GM18502 (cell line): ENCODE measurements around the gene TMEM82.
A peak's percentile ranks its signal among the peaks of the same experiment; 100 is the strongest.
"Not testable (repeated sequence)": the region's sequence is repeated elsewhere in the genome, so short reads cannot be mapped to it uniquely, and the experiment has no call there.

Experiments
- ATAC-seq: cut with Tn5 transposase; IDR thresholded peaks from one replicate; pipeline ENCODE4 v1.9.1; 2021; ENCODE audit warnings: mild to moderate bottlenecking; ENCODE audit not compliant: unreplicated experiment, poor library complexity

TMEM82 gene

DNA sequence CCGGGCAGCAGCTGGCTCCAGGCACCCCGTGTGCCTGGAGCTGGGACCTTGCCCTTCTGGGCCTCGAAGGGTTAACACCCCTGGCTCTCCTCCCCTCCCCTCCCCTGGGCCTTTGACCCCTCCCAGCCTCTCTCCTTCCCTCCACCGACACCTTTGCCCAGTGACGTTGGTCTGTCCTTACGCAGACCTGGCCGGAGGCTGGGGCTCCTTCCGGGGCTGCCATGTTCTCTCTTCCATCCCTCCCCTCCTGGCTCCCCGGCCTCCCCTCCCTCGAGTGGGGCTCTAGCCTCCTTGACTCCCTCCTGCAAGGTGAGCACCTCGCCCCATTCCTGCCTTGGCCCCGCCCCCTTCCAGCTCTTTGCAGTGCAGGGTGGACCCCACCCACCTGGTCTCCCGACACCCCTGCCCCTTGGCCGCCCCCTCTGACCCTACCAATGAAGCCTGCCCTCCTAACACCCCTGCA lies at the start of gene TMEM82:
Gene TMEM82 (plus strand): TSS at position 161 of the 463 bp plus-strand sequence. CDS start 61 bp downstream, at position 222.
- ATAC-seq, result no peak

DNA sequence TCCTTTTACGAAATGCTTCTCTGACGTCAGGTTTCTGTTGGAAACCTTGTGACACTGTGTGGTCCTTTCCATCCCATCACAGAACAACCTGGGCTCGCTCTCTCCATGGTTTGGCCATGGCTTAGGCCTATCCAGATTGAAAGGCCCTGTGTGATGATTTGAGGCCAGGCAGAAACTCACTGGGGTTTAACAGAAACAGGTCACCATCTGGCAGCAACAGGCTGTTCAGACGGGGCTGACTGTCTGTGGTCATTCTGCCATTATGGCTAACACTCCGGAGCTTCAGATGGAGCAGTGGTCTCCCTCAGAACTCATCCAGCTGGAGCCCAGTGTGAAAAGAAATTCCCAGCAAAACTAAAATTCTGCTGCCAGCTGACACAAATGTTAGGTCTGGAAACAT lies 48.9 kb upstream of the TMEM82 start:
- no peak for ATAC-seq

DNA sequence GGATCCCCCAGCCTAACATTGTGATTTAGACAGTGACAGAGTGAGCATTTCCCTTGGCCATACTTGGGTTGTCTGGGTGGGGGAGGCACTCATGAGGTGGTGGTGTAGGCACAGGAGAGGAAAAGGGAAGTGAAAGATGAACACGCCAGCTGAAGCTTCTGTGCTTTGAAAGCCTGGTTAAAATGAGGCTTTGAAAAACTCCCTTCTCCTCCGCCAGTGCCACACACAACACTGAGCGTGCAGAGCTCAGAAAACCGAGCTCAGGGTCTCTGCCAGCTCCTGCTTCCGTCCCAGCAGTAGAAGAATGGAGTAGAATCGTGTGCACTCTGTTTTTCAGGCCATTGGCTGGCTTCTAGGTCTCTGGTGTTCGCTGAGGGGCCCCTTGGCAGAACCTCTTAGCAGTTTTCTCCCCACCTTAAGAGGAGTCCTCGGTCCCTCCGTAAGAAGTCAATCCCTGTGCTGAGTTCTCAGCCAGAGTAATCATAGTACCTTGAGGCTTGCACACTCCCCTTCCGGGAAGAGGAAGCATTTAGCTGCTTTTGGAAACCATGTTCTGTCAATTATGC lies 45.3 kb upstream of the TMEM82 start:
- ATAC-seq, result peak; percentile 90

DNA sequence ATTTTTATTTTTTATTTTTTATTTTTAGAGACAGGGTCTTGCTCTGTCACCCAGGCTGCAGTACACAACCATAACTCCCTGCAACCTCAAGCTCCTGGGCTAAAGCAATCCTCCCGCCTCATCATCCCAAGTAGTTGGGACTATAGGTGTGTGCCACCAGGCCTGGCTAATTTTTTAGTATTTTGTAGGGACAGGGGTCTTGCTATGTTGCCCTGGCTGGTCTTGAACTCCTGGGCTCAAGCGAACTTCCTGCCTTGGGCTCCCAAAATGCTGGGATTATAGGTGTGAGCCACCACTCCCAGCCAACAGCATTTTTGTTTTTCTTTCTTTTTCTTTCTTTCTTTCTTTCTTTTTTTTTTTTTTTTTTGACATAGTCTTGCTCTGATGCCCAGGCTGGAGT lies 44.1 kb upstream of the TMEM82 start:
- ATAC-seq, result no peak

DNA sequence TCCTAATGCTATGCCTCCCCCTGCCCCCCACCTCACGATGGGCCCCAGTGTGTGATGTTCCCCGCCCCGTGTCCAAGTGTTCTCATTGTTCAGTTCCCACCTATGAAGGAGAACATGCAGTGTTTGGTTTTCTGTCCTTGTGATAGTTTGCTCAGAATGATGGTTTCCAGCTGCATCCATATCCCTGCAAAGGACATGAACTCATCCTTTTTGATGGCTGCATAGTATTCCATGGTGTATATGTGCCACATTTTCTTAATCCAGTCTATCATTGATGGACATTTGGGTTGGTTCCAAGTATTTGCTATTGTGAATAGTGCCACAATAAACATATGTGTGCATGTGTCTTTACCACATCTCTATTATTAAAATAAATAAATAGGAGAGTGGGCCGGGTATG lies 43.0 kb upstream of the TMEM82 start:
- not testable (repeated sequence) for ATAC-seq

DNA sequence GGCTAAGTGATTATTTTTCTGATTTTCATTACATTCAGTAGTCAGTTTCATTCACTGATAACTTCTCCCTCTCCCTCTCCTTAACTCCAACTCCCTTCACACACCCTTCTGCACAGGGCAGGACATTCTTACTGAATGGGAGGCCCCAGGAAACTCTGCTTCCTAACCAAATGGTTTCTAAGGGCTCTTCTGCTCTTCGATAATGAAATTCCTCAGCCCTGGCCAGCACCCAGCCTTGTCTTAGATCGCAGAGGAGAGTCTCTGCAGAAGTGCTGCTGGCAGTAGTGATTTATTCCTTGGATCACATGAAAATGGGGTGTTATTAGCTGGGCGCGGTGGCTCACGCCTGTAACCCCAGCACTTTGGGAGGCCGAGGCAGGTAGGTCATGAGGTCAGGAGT lies 41.8 kb upstream of the TMEM82 start:
- no peak for ATAC-seq

DNA sequence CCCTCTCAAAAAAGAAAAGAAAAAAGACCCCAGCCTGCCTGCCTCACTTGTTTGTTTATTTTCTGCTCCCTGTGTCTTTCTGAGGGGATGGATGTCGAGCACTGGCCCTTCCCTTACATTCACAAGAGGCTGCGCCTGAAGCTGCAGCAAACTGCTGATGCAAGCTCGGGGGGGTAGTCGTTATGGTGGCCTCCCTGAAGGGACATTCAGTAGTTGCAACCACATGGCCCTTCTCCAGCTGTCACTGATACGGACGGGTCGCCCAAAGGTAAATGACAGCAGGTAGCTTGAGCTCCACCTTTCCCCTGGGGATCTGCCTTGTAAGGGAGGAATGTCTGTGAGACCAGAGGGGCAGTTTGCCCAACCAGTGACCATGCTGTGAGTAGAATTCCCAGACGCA lies 40.5 kb upstream of the TMEM82 start:
- ATAC-seq, result no peak

DNA sequence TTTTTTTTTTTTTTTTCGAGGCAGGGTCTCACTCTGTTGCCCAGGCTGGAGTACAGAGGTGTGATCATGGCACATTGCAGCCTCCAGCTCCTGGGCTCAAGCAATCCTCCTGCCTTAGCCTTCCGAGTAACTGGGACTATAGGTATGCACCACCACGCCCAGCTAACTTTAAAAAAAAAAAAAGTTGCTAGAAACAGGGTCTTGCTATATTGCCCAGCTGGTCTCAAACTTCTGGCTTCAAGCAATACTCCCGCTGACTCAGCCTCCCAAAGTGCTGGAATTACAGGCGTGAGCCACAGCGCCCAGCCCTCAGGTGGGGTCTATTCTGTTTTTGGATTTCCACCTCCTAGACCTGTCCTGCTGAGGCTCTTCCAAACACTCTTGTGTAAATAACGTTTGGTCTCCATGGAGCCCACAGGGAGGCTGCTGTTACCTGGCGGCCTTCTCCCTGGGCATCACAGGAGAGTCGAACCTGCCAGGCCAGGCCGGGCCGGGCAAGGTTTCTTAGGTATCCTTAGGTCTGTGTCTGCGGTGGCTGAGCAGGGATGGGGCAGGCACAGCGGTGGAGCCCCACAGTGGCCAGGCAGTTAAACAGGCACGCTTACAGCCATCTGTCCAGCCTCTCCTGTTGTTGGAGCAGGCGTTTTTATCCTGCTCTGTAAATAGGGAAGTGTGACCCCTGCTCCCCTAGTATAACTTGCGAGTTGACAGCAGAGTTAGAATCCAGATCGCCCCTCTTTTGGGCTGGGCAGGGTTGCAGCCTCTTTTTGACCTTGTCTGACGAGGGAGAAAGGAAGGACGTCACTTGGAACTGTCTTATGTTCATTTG lies 39.4 kb upstream of the TMEM82 start:
- ATAC-seq, result no peak

DNA sequence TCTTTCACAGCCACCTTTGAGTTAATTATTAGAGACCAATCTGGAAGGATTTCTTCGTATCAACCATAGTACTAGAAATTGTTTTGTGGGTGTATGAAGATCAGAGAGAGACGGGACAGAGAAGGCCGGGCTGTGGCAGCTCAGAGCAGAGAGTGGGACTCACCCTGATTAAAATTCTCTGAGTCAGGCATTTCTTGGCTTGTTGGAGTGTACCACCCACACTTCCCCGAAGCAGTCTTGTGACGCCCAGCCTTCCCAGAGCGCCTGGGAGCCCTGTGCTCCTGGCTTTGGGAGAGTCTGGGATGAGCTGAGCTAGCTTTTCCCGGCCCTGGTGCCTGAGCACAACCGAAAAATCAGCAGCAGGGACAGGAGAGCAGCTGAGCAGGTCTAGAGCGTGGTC lies 38.7 kb upstream of the TMEM82 start:
- no peak for ATAC-seq

DNA sequence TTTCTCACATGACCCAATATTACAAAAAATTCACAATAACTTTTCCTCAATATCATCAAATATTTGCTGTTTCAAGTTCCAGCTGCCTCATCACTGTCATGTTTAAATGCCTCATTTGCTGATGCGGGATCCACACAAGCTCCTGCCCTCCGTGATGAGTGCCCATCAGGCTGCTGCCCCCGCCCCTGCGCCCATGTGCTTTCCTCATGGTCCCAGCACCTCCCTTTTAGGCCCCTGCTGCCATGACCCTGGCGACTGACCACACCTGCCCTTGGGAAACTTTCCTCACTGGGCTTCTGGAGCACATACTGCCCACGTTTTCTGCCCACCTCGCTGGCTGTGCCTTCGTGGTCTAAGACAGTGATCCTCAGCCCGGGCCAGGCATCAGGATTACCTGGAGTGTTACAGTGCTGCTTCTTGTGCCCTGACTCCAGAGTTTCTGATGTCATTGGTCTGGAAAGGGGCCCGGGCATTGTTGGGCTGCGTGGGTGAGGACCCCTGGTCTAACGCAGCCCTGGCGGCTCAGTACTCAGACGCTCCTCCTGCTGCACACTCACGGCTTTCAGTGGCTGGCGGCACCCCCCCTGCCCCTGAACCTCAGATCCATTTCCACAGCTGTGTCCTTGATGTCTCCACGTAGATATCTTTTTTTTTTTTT lies 37.6 kb upstream of the TMEM82 start:
- ATAC-seq, result no peak

DNA sequence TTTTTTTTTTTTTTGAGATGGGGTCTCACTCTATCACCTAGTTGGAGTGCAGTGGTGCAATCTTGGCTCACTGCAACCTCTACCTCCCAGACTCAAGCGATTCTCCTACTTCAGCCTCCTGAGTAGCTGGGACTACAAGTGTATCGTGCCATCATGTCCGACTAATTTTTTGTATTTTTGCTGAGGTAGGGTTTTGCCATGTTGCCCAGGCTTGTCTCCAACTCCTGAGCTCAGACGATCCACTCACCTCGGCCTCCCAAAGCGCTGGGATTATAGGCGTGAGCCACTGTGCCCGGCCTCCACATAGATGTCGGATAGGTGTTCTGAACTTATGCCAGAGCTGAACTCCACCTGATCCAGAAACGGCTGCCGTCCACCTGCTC lies 37.1 kb upstream of the TMEM82 start:
- ATAC-seq, result no peak

DNA sequence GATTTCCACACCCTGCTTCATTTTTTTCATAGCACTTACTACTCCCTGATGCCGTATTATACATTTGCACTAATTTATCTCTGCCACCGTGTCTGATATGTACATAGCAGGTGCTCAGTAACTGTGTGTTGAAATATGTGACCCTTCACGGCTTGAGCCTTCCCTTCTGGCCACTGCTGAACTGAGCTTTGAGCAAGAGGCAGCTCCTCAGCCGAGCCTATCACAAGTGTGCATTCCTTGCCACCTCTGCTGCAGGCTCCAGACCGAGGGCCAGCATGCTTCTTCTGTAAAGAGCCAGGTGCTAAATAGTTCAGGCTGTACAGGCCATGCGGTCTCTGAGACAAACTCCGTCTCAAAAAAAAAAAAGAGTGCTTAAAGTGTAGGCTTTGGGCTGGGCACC lies 35.5 kb upstream of the TMEM82 start:
- no peak for ATAC-seq

DNA sequence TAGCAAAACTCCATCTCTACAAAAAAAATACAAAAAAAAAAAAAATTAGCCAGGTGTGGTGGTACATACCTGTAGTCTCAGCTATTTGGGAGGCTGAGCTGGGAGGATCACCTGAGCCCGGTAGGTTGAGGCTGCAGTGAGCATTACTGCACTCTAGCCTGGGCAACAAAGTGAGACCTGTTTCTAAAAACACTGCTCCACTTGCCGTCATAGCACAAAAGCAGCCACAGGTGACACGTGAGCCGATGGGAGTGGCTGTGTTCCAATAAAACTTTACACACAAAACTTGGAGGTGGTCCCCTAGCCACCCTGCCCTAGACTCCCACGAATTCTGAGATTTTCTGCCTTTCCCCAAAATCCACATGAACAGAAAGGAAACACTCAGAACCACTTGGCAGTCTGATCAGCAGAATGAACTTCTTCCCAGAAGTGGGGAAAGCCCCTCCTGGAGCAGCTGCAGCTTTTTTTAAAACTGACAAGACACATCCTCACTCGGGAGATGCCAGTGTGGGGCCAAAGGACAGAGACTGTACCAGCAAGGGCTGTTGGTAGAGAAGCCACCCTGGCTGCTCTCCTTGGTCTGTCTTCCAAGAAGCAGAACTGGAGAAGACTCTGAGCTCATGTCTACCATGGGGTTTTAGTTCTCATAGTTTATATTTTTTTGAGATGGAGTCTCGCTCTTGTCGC lies 34.9 kb upstream of the TMEM82 start:
- ATAC-seq, result no peak

DNA sequence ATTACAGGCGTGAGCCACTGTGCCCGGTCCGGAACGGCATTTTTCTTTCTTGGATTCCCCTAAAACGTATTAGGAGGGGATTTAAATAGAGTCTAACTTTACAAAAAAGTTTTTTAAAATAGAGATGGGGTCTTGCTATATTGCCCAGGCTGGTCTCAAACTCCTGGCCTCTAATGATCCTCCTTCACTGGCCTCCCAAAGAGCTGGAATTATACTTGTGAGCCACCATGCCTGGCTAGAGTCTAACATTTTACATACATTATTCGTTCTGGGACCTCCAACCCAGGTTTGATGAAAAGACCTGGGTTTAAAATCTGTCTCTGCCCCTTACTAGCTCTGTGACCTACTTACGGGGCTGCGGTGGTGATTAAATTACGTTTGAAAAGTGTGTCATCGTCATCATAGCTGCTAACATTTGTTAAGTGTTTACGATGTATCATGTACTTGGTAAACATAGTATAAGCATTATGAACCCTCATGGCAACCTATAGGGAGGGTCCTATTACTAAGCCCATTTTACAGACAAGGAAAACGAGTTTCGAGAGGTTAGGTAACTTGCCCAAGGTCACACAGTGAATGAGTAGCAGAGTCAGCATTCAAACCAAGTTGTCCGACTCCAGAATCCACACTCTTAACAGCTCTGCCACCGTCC lies 33.7 kb upstream of the TMEM82 start:
- ATAC-seq, result no peak

DNA sequence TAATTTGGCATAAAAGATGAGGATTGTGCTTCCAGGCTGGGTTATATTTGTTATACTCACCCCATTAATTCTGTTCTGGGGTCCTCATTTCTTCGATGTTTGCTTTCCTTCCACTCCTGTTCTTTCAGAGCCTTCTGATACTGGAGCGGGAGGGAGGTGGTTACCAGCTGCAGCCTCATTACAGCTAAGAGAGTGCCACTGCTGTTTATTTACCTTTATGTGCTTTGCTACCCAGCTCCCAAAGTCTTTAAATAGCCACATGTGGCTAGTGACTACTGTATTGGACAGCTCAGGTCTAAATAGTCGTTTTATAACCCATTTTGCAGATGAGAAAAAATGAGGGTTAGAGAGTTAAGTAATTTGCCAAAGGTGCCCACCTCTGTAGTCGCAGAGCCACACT lies 33.1 kb upstream of the TMEM82 start:
- ATAC-seq, result no peak

DNA sequence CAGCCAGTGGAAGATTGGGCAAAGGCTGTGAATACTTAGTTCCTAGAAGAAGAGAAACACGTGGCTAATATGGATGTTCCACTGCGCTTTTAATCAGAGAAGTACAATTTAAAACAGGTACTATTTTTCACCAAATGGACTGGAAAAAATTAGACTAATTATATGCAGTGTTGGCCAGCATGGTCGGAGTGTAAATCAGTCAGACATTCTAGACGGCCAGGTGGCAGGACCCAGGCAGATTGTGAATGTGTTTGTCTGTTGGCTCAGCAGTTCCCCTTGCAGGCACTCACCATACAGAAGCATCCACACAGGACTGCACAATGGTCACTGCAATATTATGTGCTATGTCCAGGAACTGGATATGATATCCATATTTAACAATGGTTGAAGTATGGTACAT lies 30.1 kb upstream of the TMEM82 start:
- ATAC-seq, result no peak

DNA sequence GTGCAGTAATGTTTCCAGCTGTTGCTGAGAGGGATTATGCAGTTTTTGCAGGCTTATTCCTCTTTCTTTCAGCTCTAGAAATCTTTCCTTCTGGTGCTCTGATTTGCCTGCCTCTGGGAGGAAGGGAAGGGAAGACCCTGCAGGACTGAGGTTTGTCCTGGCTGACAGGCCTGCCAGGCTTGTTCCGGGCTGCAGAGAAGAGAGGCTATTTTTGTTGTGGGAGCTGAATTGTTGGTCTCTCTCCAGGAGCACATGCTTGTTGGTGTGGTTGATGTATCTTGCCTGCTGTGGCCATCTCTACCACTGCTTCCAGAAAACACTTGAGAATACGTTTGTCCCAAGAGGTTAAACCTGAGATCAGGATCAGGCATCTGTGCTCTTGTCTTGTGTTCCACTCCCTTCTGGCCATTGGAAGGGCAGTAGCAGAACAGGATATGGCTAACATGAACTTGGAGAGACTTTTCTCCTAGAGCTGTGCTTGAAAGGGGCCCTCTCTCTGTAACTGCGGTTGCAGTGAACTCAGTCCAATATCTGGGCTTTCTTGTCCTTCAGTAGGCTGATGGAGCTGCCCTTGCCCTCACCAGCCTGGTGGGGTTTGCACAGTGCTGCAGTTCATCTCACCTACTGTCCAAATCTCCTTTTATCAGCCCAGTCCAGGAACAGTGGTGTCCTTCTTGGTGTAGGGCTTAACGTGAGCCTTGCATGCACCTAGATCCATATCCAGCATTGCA lies 27.7 kb upstream of the TMEM82 start:
- no peak for ATAC-seq

DNA sequence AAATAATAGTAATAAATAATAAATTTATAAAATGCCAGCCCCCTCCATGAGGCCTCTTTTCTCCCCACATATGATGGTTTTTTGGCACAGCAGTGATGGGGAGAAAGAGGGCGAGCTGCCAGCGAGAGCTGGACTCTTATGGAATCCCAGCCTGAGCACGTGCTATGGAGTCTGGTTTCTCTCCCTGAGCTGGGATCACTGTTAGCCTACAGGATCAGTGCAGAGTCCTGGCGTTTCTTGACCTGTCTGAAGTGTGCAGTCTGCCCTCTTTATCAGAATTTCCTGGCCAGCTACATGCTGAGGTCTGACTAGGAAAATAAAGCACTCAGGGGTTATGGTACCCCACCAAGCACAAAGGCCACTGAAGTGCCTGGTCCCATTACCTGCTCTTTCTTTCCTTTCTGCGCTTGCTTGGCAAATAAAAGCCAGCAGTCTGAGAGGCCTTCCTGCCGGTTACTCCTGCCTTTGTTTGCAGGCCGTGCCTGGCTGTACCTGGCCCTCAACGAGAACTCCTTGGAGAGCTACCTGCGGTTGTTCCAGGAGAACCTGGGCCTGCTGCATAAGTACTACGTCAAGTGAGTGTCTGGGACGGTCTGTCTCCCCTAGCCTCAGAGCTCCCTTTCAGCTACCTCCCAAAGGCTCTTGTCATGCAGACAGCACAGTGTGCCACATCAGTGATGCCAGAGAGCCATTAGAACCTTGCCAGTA lies 24.7 kb upstream of the TMEM82 start:
- no peak for ATAC-seq

DNA sequence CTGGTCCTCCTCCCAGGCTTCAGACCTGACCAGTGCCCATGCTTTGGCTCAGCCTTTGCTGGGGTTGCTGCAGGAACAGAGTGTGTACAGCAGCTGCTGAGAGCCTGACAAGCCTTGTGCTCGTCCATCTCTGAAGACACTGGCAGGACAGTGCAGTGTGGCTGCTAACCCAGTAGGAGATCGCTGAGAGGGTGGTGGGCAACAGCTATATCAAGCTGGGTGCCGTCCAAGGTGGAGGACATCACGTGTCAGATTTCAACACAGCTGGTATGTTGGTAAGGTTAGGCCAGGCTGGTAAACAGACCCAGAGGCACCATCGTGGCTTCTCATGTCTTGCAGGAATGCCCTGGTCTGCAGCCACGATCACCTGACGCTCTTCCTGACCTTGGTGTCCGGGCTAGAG lies 24.1 kb upstream of the TMEM82 start:
- no peak for ATAC-seq
